Right renal pelvis (tissue), 4 donors: ENCODE results near the gene NATD1. TPM values are rescaled to one million over a fixed set of nuclear protein-coding genes. Genes with fewer than 3 reads are reported as not detected.

Experiments
- DNase-seq, 4 donors: peaks; one replicate each; pipeline ENCODE4 v3.0.0-alpha.2; 2013; ENCODE audit warnings: low read depth in 4 of 4, low spot score in 3 of 4, missing footprints in 1 of 4
- polyA plus RNA-seq, 4 donors: library from polyadenylated mRNA; unstranded; fragments of 120-200 nt; gene quantifications; one replicate each; pipeline ENCODE4 v1.2.1, GENCODE V29; 2013; ENCODE audit not compliant: insufficient read length in 4 of 4

Gene NATD1
- polyA plus RNA-seq, 4 donors = 12.4 to 15.2 (median 13.5) TPM

GRCh38 chr17:21291357-21291756 lies 38.1 kb upstream of the NATD1 start:
- no peak for DNase-seq

DNA sequence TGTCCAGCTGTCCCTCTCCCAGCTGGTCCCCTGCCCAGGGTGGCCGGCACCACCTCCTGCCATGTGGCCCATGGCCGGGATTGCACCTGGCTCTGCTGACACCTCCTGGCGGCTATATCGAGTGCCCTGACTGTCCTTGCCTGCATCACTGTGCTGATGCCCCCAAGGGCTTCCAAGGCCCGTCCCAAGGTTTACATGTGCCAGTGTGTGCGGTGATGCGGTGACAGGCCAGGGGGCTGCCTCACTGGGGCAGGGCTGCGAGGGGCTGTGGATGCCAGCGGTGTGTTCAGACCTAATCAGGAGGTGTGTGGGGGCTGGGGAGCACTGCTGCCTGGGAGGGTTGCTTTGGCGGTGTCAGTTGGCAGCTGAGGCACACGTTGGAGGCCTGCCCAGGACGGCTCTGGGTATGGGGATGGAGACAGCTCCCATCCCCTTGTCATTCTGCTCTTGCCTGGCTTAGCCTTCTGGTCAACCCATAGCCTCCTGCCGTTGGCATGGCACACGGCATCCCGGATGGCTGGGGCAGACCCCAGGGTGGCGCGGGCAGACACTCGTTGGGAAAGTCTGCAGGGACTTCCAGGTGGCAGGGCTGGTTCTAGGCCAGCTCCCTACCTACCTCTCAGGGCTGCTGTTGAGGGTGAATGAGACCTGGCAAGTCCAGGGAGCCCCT lies 36.8 kb upstream of the NATD1 start:
- DNase-seq = no peak

GRCh38 chr17:21289175-21289901 lies 36.1 kb upstream of the NATD1 start:
- DNase-seq = no peak

DNA sequence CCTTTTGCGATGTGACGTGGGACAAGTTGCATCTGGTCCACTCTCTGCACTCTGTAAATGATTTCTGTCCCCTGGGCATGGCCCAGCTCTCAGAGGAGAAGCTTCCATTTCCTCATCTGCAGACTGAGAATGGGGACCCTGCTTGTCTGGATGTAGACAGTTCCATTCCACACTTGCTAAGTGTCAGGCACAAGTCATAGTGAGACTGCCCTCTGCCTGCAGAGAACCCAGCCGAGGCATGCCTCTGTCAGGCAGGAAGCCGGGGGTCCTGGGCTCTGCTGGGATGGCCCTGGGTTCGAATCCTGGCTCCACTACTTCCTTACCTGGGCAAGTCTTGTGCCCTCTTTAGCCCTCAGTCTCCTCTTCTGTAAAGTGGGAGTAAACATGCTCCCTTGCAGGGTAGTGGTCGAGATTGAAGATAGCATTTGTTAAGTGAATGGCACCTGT lies 35.4 kb upstream of the NATD1 start:
- DNase-seq = no peak

DNA sequence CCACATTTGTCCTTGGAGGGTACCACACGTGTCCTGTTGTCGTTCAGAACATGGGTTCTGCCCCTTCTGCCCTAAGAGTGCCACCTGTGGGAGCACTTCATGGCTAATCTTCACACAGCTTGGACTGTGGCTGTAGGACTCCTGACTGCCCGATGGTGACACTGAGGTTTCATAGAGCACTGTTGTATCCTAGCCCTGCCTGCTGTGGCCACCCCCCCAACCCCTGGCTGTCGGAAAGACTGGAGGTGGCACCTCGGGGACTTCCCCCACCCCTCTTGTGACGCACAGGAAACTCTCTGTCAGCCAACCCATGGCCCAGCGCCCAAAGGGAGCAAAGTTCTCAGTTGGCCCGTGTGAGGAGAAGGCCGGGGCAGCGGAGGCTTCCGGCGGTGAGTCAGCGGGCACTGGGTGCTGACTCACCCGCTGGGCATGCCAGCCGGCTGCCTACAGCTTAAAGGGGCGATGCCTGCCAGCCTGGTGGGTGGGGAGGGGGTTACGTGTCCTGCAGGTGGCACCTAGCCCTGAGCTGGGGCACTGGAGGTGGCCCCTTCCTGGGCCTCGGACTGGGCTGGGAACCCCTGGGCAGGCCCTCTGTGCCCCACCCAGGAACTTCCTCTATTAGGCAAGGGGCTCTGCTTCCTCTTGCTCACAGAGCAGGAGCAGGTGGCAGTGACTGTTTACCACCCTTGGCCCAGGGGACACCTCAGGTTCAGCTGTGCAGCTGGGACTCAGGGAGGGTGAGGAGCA lies 34.7 kb upstream of the NATD1 start:
- DNase-seq = peak in 1 of 4 donors; percentile 18

DNA sequence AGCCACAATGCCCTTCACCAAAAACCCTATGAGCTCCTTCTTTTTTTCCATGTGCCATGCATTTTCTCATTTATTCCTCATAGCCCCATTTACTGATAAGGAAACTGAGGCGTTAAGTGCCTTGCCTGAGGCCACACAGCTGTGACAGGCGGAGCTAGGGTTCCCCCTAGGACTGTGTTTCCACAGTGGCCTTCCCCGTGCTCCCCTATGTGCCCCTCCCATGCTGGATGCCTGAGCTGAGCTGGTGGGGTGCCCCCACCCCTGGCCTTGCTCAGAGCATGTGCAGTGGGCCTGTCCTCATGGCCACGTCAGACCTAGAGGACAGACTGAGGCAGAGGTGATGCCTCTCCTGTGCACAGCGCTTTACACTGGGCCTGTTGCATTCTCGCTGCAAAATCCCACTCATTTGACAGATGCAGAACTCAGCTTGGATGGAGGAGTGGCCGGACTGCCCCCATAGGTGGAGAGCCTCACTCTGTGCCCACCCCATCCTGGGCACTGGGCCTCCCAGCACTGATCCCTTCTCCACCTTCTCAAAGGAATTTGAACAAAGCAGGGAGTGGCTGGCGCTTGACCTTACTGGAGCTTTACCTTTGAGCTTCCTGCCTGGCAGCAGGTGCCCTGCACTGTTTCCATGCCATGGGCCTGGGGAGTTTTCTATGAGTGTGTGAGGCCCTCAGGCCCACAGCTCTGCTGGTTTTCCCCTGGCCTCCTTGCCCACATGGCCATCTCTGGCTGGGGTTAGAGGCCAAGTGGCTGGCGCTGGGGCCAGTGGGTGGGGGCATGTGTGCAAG lies 33.9 kb upstream of the NATD1 start:
- DNase-seq = no peak

DNA sequence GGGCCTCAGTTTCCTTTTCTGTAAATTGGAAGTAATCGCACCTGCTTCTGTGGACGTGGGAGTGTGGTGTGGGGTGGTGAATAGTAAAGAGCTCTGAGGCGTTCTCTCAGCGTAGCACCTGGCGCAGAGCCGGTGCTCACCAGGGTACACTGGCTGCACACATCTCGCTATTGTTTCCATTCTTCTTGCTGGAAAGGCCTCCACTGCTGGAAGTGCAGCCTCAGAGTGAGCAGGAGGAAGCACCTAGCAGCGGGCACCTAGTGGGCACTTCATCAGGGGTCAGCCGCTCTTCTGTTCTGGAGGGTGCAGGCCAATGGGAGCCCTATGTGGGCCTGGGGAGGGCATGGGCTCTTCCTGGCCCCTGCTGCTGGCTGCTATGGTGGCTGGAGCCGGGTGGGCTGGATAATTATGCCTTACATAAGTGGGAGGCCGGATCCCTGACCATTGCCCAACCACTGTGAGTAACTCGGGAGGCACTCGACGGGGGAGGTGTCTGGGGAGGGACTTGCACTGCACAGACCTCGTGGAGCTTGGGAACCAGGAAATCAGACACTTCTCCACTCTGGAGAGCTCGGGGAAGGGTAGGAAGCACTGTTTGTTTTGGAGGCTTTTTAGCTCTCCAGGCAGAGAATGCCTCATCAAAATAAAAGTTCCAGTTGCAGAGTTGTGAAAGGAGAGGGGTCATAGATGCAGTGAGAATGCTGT lies 33.0 kb upstream of the NATD1 start:
- peak; percentile 54 to 78 (median 68) for DNase-seq

GRCh38 chr17:21285164-21286065 lies 32.2 kb upstream of the NATD1 start:
- DNase-seq = peak in 1 of 4 donors; percentile 23

DNA sequence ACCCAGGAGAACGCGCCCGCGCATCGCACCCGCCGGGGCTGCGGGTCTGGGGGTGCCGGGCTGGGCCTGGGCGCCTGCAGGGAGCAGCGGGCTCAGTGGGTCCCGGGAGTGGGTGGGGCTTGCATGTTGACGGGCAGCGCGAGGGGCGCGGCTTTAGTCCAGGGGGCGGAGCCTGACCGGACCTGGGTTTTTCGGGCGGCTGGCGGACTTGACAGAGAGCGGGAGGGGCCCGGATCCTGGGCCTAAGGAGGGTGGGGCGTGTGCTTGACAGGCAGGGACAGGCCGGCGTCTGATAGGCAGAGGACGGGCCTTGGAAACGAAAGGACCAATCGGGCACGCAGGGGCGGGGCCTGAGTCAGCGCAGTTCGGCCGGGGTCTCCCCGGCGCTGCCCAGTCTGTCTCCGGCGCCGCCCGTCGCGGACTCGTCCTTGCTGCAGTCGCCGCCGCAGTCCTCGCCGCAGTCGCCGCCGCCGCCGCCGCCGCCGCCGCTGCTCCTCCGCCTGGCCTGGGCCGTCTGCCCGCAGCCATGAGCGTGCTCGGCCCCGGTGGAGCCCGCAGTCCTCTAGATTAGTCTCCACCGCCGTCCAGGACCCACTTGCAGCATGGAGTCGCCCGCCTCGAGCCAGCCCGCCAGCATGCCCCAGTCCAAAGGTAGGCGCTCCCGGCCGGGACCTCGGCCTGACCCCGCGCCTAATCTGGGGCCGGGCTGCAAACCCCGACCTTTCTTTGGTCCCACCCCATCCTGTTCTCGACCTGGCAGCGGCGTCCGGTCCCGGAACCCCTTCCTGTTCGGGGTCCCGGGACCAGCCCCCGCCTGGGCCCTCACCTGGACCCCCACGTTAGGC lies 31.3 kb upstream of the NATD1 start, which contains the start of gene MAP2K3:
Gene MAP2K3, plus strand, starts transcription at position 393 of the 845 bp plus-strand sequence. Its CDS starts 210 bp downstream, at position 603.
- DNase-seq = peak; percentile 95 to 96 (median 96)

- no peak for DNase-seq
Observed at GRCh38 chr17:21283482-21284318, 30.5 kb upstream of the NATD1 start.

DNA sequence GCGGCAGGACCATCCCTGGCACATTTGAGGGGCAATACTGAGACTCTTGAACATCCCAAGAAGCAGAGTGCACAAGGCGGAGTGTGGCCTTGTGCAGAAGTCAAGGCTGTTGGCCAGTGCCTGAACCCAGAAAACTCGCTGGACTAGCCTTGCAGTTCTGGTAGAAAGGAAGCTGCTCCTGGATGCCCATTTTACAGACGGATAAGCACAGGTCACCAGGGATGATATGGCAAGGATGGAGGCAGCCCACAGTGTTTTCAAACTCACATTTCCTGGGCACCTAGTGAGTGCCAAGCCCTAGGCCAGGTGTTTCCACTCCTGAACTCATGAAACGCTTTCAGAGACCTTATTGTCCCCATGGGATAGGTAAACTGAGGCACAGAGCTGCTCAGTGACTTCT lies 29.6 kb upstream of the NATD1 start:
- DNase-seq = no peak

- no peak for DNase-seq
Observed at GRCh38 chr17:21282231-21282630, 29.0 kb upstream of the NATD1 start.

DNA sequence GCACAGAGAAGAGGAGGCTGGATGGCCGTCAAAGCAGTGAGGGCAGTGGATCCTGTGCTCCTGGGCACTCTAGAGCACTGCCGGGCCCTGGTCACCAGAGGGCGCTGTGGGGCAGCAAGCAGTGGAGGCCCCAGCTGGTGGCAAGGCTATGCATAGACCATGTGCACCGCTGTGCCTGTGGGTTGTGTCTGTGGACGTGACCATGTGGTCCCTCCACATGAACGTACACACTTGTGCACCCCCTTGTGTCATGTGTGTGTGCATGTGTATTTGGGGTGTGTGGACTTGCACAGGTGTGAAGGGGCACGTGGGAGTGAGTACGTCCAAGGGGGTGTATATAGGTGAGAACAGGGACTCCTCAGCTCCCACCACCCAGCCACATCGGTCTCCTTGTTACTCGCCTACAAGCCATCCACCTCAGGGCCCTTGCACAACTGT lies 26.9 kb upstream of the NATD1 start:
- peak in 2 of 4 donors; percentile 56 to 68 for DNase-seq

- no peak for DNase-seq
Observed at GRCh38 chr17:21279582-21279981, 26.4 kb upstream of the NATD1 start.

- no peak for DNase-seq
Observed at GRCh38 chr17:21279198-21279535, 26.0 kb upstream of the NATD1 start.

DNA sequence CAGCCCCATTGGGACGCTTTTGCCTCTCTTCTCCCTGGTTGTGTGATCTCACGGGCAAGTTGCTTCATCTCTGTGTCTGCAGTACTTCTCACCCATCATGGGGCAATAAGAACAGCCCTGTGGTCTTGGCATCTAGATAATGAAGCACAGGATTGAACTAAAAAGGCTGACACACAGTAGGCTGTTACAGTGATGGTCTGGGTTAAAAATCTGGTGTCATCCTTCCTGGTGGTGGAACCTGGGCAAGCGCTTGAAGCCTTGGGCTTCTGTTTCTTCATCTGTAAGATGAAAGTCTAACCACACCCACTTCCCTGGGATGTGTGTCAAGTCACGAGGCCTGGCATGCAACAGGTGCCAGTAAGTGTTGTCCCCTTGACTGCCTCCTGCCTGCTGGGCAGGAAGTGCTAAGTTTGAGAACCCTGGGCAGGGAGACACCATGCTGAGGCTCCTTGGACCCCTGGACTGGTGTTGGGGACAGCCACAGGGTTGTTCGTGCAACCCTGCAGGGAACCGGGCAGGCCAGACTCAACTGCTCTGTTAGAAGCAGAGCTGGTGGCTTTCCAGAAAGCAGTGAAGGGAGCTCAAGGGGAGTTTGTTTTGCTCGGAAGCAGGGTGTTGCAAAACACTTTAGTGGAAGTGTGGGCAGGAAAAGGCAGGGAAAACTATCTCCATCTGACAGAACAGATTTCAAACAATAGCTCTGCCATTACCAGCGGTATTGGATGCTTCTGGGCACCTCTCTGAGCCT lies 25.4 kb upstream of the NATD1 start:
- DNase-seq = no peak
